ENCODE measurements around the gene USP34.
A peak's percentile ranks its signal among the peaks of the same experiment; 100 is the strongest.

The USP34 gene

DNA sequence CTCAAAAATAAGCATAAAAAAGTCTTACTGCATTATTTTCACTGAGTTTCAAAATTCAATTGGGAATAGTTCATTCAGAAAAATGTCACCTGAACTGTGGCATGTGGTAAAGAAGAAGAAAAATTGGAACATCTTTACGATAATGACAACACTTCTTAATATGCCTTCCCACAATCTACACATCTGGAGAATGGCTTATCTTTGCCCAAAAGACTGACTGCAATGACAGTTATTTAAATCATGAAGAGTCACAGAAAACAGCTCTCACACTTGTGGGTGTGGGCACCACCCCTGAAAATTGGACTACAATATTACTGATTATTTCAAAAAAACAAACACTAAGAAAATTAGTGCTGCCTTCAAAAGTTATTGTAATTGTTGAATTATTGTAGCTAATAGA lies 152.3 kb downstream of the USP34 start:
- no peak for DNase-seq (ENCODE audit: low spot score)

DNA sequence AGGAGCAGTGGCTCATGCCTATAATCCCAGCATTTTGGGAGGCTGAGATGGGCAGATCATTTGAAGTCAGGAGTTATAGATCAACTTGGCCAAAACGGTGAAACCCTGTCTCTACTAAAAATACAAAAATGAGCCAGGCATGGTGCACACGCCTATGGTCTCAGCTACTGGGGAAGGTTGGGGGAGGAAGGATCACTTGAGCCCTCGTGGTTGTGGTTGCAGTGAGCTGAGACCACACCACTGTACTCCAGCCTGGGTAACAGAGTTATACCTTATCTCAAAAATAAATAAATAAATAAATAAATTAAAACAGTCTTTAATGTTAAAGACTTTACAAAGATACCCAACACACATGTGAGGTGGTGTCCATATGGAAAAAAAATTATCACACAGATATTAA lies 174.9 kb downstream of the USP34 start:
- DNase-seq (ENCODE audit: low spot score), result no peak

DNA sequence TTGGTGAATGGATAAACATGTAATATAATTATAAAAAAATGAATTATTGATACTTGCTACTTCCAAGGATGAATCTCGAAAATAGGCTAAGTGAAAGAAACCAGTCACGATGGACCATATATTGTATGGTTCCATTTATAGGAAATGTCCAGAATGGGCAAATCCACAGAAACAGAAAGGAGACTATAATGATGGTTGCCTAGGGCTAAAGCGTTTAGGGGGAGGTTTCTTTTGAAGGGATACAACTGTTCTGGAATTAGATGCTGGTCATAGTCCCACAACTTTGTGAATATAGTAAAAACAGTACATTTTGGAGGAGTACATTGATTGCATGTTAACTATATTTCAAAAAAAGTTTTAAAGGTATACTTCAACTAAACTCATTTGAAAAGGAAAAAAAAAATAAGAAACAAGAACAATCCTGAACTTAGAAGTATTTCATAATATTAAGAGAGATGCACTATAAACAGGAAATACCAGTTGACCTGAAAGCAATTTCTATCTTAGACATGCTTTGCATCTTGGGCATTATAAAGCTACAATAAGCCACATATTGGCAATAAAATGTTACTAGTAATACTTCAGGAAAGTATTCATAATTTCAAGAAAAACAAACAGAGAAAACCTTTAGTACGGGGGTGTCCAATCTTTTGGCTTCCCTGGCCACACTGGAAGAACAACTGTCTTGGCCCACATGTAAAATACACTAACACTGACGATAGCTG lies 178.9 kb downstream of the USP34 start:
- no peak for DNase-seq (ENCODE audit: low spot score)

DNA sequence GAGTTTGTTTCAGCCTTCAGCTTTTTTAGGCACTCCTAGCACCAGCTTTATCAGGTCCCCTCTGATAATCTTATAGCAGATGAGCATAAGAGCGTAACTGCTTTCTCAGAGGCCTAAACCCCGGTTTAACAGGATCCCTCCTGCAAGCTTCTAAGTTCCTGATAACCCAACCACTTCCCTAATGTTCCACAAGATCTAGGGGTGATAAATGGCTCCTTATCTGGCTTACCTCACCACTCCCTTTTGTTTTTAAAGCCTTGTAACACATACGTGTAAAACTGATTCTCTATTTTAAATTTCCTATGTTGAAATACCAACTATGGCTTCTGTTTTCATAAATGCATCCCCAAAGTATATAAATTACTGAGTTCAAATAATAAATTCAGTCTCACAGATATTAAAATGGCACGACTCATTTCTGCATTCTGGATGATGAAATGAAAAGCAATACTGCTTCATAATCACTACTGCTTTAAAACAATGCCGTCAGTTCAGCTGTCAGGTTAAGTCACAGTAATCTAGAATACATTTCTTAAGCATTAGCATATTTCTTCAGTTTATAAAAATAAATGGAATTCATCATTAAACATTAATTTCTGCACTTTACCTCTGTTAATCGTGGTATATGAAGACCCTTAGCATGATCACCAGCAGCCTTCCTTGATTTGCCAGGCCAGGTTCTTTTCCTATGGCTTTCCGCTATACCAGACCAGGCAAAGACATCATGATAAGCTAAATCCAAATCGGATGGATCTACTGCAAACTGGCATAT lies 182.6 kb downstream of the USP34 start:
- DNase-seq (ENCODE audit: low spot score), result no peak

DNA sequence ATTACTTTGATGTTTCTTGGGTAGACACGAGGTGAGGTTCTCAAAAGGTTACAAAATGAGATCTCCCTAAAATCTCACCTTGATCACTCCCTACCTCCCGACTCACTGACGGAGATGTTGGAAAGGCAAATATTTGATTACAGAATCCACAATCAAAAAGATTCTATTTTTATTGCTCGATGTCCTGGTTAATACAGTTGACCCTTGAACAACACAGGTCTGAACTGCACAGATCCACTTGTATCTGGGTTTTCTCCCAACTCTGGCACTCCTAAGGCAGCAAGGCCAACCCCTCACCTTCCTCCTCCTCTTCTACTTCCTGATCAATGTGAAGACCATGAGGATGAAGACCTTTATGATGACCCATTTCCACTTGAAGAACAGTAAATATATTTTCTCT lies 183.6 kb downstream of the USP34 start:
- DNase-seq (ENCODE audit: low spot score), result no peak

DNA sequence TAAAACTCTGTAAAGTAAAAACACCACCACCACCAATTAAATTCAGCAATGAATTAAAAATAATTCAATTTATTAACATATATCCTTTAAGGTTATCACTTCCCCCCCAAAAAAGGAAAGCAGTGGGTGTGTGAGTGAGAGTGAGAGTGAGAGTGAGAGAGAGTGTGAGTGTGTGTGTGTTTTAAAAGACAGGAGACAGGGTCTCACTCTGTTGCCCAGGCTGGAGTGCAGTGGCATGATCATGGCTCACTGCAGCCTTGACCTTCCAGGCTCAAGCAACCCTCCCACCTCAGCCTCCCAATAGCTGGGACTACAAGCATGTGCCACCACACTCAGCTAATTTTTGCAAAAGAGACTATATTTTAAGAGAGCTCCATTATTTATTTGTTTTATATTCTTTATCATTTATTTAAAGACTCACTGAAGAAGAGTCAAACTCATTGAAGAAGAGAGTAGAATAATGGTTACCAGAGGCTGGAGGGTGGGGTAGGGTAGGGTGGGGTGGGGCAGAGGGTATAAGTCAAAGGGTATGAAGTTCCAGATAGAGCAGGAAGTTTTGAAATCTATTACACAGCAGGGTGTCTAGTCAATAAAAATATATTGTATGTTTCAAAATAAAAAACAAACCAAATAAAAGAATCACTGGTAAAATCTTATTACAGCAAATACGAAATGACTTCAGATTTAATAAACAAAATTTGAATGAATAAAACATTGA lies 187.3 kb downstream of the USP34 start:
- no peak for DNase-seq (ENCODE audit: low spot score)

DNA sequence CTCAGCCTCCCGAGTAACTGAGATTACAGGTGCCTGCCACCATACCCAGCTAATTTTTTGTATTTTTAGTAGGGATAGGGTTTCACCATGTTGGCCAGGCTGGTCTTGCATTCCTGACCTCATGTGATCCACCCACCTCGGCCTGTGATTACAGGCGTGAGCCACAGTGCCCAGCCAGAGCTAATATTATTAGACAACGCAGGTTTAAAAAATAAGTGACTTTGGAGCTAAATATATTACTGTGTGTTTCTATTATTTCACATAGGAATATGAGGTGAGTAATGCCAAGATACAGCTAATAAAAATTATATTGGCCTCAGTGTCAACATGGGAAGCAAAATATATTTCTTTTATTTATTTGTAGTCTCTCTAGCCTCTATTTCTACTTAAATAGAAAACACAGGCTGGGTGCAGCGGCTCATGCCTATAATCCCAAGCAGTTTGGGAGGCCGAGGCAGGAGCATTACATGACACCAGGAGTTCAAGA lies 188.7 kb downstream of the USP34 start:
- DNase-seq (ENCODE audit: low spot score), result no peak

DNA sequence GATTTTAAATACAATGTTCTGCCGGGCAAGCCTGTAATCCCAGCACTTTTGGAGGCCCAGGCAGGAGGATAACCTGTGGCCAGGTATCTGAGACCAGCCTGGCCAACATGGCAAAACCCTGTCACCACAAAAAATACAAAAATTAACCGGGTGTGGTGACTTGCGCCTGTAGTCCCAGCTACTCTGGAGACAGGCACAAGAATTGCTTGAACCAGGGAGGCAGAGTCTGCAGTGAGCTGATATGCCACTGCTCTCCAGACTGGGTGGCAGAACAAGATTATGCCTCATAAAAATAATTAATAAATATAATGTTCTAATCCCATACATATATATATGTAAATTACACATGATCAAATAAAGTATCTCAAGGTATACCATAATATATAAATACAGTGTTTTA lies 189.6 kb downstream of the USP34 start:
- no peak for DNase-seq (ENCODE audit: low spot score)

DNA sequence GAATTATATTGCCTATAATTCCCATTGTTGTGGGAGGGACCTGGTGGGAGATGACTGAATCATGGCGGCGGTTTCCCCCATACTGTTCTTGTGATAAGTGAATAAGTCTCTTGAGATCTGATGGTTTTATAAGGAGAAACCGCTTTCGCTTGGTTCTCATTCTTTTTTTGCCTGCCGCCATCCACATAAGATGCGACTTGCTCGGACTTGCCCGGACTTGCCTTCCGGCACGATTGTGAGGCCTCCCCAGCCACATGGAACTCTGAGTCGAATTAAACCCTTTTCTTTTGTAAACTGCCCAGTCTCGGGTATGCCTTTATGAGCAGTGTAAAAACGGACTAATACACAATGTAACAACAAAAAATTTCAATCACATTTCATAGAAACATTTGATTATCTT lies 193.1 kb downstream of the USP34 start:
- DNase-seq (ENCODE audit: low spot score), result no peak

DNA sequence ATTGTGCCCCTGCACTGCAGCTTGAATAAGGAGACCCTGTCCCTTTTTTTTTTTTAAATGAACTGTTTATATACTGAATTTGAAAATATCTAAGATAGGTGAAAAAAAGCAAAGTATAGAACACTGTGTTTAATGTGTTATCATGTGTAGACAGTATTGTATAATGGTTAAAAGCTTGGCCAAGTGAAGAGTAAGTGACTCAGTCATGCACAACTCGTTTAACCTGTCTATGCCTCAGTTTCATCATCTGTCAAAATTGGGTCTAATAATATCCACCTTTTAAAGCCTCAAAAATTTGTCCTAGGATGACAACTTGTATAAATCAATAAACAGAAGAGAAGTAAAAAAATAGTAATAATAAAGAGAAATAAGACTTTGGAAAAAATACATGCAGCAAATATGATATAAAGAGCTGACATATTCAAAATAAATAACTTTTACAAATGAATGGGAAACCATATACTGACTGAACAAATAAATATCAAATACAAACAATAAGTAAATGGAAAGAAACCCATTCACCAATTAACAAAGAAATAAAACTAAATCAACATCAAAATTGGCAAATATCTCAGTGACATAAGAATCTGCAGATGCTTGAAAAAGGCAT lies 195.2 kb downstream of the USP34 start:
- DNase-seq (ENCODE audit: low spot score), result no peak

DNA sequence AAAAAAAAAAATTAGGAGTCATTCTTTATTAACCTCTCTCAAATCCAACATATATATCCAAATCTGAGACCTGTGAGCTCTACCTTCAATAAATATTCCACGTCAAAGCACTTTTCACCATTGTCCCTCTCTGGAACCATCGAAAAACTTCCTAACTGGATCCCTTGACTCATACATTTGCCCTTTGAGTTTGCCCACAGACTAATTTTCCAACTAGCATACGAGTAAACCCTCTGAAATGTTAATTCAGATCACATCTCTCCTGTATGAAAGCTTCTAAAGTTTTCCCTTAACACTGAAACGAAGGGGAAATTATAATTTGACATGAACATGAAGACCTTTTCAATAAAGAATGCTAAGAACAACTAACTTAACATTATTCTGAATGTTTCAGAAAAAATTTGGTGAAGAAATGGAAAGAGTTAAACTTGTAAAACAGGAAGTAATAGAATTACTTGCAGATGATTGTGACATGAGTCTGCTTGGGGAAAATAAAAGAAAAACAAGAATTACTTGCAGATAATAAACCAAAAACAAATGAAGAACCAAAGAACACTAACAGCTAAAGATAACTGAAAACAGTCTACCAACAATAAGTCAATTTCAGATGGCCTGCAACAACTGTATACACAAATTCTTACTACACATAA lies 198.3 kb downstream of the USP34 start:
- DNase-seq (ENCODE audit: low spot score), result no peak

DNA sequence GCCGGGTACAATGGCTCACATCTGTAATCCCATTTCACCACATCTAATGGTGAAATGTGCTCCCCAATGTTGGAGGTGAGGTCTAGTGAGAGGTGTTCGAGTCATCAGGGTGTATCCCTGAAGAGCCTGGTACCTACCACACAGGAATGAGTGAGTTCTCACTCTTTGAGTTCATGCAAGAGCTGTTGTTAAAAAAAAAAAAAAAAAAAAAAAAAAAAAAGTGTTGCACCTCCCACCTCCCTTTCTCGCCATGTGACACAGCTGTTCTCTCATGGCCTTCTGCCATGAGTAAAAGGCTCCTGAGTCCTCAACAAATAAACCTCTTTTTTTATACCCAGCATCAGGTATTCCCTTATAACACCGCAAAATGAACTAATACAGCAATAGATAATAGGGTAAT lies 202.6 kb downstream of the USP34 start:
- DNase-seq (ENCODE audit: low spot score), result no peak

DNA sequence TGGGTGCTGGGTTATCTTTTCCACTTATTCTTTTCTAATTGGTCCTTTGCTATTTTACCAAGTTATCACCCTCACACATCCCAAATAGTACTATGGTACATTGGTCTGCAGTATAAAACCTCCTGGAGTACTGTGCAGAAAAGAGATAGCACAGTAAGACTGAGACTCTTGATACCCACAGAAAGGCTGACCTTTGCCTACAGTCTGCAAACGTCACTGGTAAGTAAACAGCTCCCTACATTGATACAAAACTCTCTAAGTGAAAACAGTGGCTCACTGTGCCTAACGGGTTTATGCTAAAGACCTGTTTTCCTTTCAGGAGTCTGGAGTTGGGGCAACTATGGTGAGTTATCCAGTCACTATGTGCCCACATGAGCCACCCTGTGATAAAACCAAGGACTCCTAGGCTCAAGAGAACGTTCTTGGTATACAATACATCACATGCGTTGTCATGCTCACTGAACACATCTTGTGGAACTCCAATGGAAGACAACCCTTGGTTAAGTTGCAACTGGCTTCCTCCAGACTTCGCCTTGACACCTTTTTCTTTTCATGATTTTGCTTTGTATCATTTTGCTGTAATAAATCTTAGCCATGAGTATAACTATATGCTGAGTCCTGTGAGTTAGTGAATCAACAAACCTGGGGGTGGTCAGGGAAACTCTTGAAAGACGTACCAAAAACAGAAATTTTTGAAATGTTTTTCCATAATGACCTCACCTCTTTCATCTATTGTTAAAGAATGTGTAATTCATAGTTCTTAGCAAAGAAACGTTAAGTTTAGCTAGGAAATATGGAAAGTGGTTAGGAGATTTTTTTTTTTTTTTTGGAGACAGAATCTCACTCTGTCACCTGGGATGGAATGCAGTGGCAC lies 204.0 kb downstream of the USP34 start:
- DNase-seq (ENCODE audit: low spot score), result peak; percentile 25

DNA sequence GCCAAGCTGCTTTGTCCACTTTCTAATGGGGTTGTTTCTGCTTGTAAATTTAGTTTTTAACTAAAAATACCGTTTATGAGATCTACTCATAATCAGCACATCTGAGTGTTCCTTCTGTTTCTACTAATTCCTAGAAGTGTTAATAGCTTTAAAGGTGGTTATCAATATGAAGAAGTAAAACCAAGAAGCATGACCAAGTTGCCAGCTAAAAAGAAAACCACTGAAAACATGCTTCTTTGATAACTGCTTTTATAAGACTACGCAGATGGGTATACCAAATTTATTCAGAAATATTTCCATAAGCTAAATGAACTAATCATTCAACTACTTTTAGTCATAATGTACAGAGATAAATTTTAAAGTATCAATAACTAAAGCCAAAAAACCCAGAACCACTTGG lies 207.1 kb downstream of the USP34 start:
- no peak for DNase-seq (ENCODE audit: low spot score)

DNA sequence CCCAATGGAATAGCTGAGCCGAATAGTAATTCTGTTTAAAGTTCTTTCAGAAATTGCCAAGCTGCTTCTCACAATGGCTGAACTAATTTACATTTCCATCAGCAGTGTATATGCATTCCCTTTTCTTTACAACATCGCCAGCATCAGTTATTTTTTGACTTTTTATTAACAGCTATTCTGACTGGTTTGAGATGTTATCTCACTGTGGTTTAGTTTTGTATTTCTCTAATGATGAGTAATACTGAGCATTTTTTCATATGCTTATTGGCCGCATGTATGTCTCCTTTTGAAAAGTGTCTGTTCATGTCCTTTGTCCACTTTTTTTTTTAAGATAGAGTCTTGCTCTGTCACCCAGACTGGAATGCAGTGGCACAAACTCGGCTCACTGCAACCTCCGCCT lies 208.2 kb downstream of the USP34 start:
- no peak for DNase-seq (ENCODE audit: low spot score)

DNA sequence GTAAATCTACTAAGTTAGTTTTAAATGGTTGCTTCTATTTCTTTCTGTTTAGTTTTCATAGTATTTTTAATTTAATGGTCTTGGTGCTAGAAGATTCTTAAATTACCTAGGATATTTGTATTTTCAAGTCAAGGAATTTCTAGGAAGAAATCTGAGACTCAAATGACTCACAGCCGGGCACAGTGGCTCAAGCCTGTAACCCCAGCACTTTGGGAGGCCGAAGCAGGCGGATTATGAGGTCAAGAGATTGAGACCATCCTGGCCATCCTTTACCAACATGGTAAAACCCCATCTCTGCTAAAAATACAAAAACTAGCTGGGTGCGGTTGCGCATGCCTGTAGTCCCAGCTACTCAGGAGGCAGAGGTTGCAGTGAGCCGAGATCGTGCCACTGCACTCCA lies 213.4 kb downstream of the USP34 start:
- DNase-seq (ENCODE audit: low spot score), result no peak

DNA sequence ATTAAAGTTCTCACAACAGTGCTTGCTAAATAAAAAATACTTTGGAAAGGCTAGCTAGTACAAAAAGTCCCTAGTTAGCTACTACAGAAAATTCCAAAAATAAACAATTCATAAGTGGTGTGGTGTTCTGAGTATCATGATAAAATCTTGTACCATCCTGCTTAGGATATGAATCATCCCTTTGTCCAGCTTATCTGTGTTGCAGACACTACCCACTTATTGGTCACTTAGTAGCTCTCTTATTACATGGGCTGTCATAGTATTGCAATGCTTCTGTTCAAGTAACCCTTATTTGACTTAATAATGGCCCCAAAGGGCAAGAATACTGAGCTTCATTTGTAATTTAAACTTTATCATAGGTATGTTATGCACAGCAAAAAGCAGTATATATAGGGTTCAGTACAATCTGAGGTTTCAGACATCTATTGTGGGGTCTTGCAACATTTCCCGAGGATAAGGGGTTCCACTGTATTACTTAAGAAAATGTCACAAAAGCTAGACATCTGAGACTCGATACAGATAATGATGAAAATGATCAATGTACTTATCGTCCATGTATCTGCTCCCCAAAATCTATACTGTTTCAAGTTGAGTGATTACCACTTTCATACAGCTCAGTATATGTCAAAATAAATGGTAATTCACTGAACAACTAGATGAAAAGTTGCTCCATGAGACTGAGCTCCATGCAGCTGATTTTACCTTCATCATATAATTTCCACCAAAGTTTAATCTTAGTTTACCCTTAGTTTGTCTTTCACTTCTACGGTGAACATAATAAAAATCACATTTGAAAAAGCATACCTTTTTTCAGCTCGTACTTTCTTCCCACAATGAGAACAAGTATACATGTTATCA lies 215.1 kb downstream of the USP34 start:
- DNase-seq (ENCODE audit: low spot score), result no peak

DNA sequence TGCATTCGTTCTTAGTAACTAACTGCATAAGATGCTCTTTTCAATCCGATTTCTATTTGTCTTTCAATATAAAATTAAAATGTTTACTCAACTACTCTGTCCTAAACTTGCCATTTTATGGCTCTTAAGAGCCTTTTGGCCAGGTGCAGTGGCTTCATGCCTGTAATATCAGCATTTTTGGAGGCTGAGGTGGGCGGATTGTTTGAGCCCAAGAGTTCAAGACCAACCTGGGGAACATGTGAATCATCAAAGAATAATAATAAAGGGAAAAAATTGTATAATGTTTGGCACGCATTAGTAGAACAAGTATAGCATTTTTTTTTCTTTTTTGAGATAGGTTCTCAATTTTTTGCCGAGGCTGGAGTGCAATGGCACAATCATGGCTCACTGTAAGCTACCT lies 216.4 kb downstream of the USP34 start:
- no peak for DNase-seq (ENCODE audit: low spot score)

DNA sequence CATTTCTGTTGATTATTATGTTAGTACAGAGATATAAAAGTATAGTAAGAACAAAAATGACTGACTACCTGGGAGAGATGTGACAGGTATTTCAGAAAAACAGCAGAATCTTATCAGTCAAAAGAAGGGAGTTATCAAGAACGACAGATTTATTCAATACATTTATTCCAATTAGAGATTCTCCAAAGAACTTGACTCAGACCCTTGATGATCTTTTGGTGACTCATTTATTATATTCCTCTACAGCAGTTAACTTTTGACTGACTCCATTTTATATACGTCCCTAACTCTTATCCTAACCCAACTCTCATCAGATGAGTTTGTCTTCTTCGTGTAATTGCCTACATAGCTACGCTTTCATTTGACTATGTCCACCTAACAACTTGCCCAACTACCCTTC lies 217.8 kb downstream of the USP34 start:
- DNase-seq (ENCODE audit: low spot score), result no peak

DNA sequence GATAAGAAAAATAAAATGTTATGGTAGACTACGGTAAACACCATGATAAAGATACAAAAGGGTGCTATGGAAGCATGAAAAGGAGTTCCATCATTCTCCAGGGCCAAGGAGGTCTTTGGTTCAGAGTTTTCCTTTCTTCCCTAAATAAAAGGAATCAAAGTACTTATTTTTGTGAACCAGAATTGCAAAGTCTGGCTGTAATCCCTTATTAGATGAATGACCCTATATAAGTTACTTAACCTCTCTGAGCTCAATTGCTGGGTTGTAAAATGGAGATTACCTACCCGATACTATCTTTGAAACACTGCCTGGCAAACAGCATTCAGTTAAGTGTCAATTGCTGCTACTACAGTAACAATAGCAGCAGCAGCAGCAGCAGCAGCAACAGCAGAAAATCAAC lies 218.9 kb downstream of the USP34 start:
- no peak for DNase-seq (ENCODE audit: low spot score)
